AG10803 (cell line): ENCODE data around the gene ARMH3.

ENCODE experiments used
- DNase-seq: peaks from one replicate; pipeline ENCODE4 v3.0.0; 2010; ENCODE audit warnings: low read depth
- H3K4me3 ChIP-seq: 2 replicates; pipeline ENCODE4 v1.5.1; 2011; ENCODE audit warnings: mild to moderate bottlenecking, low read length, control low read depth
- CTCF ChIP-seq: conservative IDR thresholded peaks from 2 replicates; pipeline ENCODE4 v1.5.1; 2011; ENCODE audit warnings: mild to moderate bottlenecking, low read length, control low read depth, inconsistent platforms

Gene ARMH3

GRCh38 chr10:101812606-101813005 lies 243.4 kb downstream of the ARMH3 start:
- no peak for TF ChIP-seq CTCF
- peak; percentile 17 for DNase-seq
- H3K4me3 ChIP-seq, result no peak overlapping the region

GRCh38 chr10:101807158-101807557 lies 248.8 kb downstream of the ARMH3 start:
- DNase-seq, result no peak
- no peak overlapping the region for H3K4me3 ChIP-seq
- TF ChIP-seq CTCF, result no peak

- no peak for DNase-seq
- no peak for TF ChIP-seq CTCF
Observed at GRCh38 chr10:101803511-101803910, 252.5 kb downstream of the ARMH3 start.

GRCh38 chr10:101797403-101798059 lies 258.4 kb downstream of the ARMH3 start:
- no peak for TF ChIP-seq CTCF
- no peak overlapping the region for H3K4me3 ChIP-seq
- no peak for DNase-seq

More at GRCh38 chr10:101803511-101803910, 252.5 kb downstream of the ARMH3 start:
- no peak overlapping the region for H3K4me3 ChIP-seq
